WTC11 (cell line): Measurements from ENCODE around the gene DEPDC4. TPM values are rescaled to one million over a fixed set of nuclear protein-coding genes. Genes with fewer than 3 reads are reported as not detected.

Experiments
- ATAC-seq: fragments of 200-7000 bp; cut with Tn5 transposase; 2 replicates; pipeline ENCODE4 v1.10.0; 2021; ENCODE audit warnings: mild to moderate bottlenecking, moderate library complexity
- CTCF ChIA-PET: fragments of 300-600 bp; sonication (Branson Sonifier 250); formaldehyde crosslinking; loops from one replicate; lab custom pipeline; 2021; ENCODE audit warnings: antibody characterized with exemption; lab: Charles Lee
- POLR2A ChIA-PET: fragments of 350-600 bp; sonication (Branson Sonifier 250); formaldehyde crosslinking; loops from one replicate; lab custom pipeline; 2021; ENCODE audit warnings: antibody characterized with exemption; lab: Charles Lee
- DNase-seq: peaks from one replicate; pipeline ENCODE4 v3.0.0; 2021; ENCODE audit warnings: low spot score
- H3K27ac Mint-ChIP-seq: 2 replicates; pipeline ENCODE4 v1.8.0; 2021; ENCODE audit warnings: mixed read lengths
- H3K27me3 Mint-ChIP-seq: 2 replicates; pipeline ENCODE4 v1.8.0; 2021; ENCODE audit warnings: low read depth, mild to moderate bottlenecking, moderate library complexity, mixed read lengths
- H3K36me3 Mint-ChIP-seq: 2 replicates; pipeline ENCODE4 v1.8.0; 2021; ENCODE audit warnings: mixed read lengths
- H3K4me1 Mint-ChIP-seq: 2 replicates; pipeline ENCODE4 v1.8.0; 2022; ENCODE audit warnings: mixed read lengths
- H3K4me3 Mint-ChIP-seq: 2 replicates; pipeline ENCODE4 v1.8.0; 2021; ENCODE audit warnings: mild to moderate bottlenecking, moderate library complexity, mixed read lengths
- H3K9me3 Mint-ChIP-seq: 2 replicates; pipeline ENCODE4 v1.8.0; 2021; ENCODE audit warnings: mixed read lengths
- CBFB ChIP-seq: sonication (generic); formaldehyde crosslinking; IDR thresholded peaks from 2 replicates; pipeline ENCODE4 v1.8.1; 2022; ENCODE audit warnings: mild to moderate bottlenecking, low read depth, missing genetic modification reagents
- CREM ChIP-seq: sonication (generic); formaldehyde crosslinking; IDR thresholded peaks from 2 replicates; pipeline ENCODE4 v1.8.1; 2022; ENCODE audit warnings: mild to moderate bottlenecking, missing genetic modification reagents, moderate library complexity
- E2F1 ChIP-seq: sonication (generic); formaldehyde crosslinking; IDR thresholded peaks from 2 replicates; pipeline ENCODE4 v1.8.0; 2022; ENCODE audit warnings: mild to moderate bottlenecking, missing genetic modification reagents
- FOXJ3 ChIP-seq: sonication (generic); formaldehyde crosslinking; IDR thresholded peaks from 2 replicates; pipeline ENCODE4 v1.9.0; 2021; ENCODE audit warnings: missing genetic modification reagents, mild to moderate bottlenecking, borderline replicate concordance
- FOXK1 ChIP-seq: sonication (generic); formaldehyde crosslinking; IDR thresholded peaks from 2 replicates; pipeline ENCODE4 v1.8.0; 2022; ENCODE audit warnings: mild to moderate bottlenecking, moderate library complexity, missing genetic modification reagents
- GRHL2 ChIP-seq: fragments of 250-450 bp; sonication (Bioruptor Pico); IDR thresholded peaks from 2 replicates; pipeline ENCODE4 v1.8.0; 2022; ENCODE audit warnings: mild to moderate bottlenecking, moderate library complexity; ENCODE audit not compliant: insufficient replicate concordance, severe bottlenecking
- GTF2I ChIP-seq: fragments of 250-450 bp; sonication (Bioruptor Pico); conservative IDR thresholded peaks from 2 replicates; pipeline ENCODE4 v1.4.0; 2021; ENCODE audit warnings: mild to moderate bottlenecking
- HMGA2 ChIP-seq: fragments of 250-450 bp; sonication (Bioruptor Pico); IDR thresholded peaks from 2 replicates; pipeline ENCODE4 v1.4.0; 2021; ENCODE audit warnings: mild to moderate bottlenecking, moderate library complexity
- KAT7 ChIP-seq: sonication (generic); formaldehyde crosslinking; IDR thresholded peaks from 2 replicates; pipeline ENCODE4 v1.8.1; 2023; ENCODE audit warnings: missing genetic modification reagents, mild to moderate bottlenecking, borderline replicate concordance
- MXD4 ChIP-seq: fragments of 250-450 bp; sonication (Bioruptor Pico); IDR thresholded peaks from 2 replicates; pipeline ENCODE4 v1.8.0; 2021; ENCODE audit warnings: mild to moderate bottlenecking, moderate library complexity, borderline replicate concordance
- NR2C2 ChIP-seq: sonication (generic); formaldehyde crosslinking; IDR thresholded peaks from 2 replicates; pipeline ENCODE4 v1.8.0; 2022; ENCODE audit warnings: mild to moderate bottlenecking, missing genetic modification reagents
- NR3C1 ChIP-seq: sonication (generic); formaldehyde crosslinking; conservative IDR thresholded peaks from 2 replicates; pipeline ENCODE4 v1.8.1; 2023; ENCODE audit warnings: low read depth, mild to moderate bottlenecking, missing genetic modification reagents
- PRRX2 ChIP-seq: fragments of 250-450 bp; sonication (Bioruptor Pico); IDR thresholded peaks from 2 replicates; pipeline ENCODE4 v1.8.0; 2021; ENCODE audit warnings: mild to moderate bottlenecking
- SMAD3 ChIP-seq: sonication (generic); formaldehyde crosslinking; IDR thresholded peaks from 2 replicates; pipeline ENCODE4 v1.8.0; 2022; ENCODE audit warnings: missing genetic modification reagents, mild to moderate bottlenecking, borderline replicate concordance
- SMAD4 ChIP-seq: sonication (generic); formaldehyde crosslinking; IDR thresholded peaks from 2 replicates; pipeline ENCODE4 v1.8.0; 2022; ENCODE audit warnings: mild to moderate bottlenecking, missing genetic modification reagents
- TEAD1 ChIP-seq: sonication (generic); formaldehyde crosslinking; IDR thresholded peaks from 2 replicates; pipeline ENCODE4 v1.8.0; 2022; ENCODE audit warnings: mild to moderate bottlenecking, missing genetic modification reagents
- ZMAT4 ChIP-seq: fragments of 250-450 bp; sonication (Bioruptor Pico); IDR thresholded peaks from 2 replicates; pipeline ENCODE4 v1.9.0; 2021; ENCODE audit warnings: mild to moderate bottlenecking
- ZNF423 ChIP-seq: fragments of 250-450 bp; sonication (Bioruptor Pico); IDR thresholded peaks from 2 replicates; pipeline ENCODE4 v2.1.2; 2022; ENCODE audit warnings: mild to moderate bottlenecking, moderate library complexity
- ZNF512 ChIP-seq: sonication (generic); formaldehyde crosslinking; IDR thresholded peaks from 2 replicates; pipeline ENCODE4 v1.8.1; 2022; ENCODE audit warnings: missing genetic modification reagents, borderline replicate concordance
- ZNF532 ChIP-seq: fragments of 250-450 bp; sonication (Bioruptor Pico); IDR thresholded peaks from 2 replicates; pipeline ENCODE4 v1.9.0; 2021; ENCODE audit warnings: mild to moderate bottlenecking, borderline replicate concordance
- total RNA-seq: library from RNA; stranded (reverse); gene quantifications from 3 replicates; pipeline ENCODE4 v1.2.3, GENCODE V29; 2021
- TF ChIP-seq, protein P1 (sequence below): sonication (generic); formaldehyde crosslinking; IDR thresholded peaks from 2 replicates; pipeline ENCODE4 v1.8.0; 2022; ENCODE audit warnings: mild to moderate bottlenecking, missing genetic modification reagents
- TF ChIP-seq, protein P2 (sequence below): sonication (generic); formaldehyde crosslinking; IDR thresholded peaks from 2 replicates; pipeline ENCODE4 v1.8.1; 2022; ENCODE audit warnings: low read depth, mild to moderate bottlenecking, moderate library complexity, missing genetic modification reagents, borderline replicate concordance

DEPDC4 gene
- total RNA-seq, 1 experiment from 2014 or later, result 5.5 TPM

DNA sequence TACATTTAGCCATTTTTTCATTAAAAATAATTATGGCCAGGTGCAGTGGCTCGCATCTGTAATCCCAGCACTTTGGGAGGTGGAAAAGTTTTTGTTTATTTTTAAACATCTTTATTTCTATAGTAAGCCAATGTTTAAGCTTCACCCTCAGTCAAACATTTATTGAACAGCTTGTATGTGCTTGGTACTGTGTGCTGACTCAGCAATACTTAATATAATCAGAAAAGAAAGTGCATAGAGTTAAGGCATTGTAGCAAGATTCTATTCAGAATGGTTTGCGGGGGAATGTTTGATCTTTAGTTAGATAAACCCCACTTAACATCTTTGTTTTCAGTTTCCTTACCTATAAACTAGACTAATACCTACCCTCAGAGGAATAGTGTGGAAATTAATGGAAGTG lies 55.2 kb downstream of the DEPDC4 start:
- no peak for DNase-seq
- POLR2A ChIA-PET, result no interaction called here
- TF ChIP-seq GTF2I, result no peak
- TF ChIP-seq ZNF423 (CRISPR knock-in tag), result no peak
- TF ChIP-seq, protein P1, sequence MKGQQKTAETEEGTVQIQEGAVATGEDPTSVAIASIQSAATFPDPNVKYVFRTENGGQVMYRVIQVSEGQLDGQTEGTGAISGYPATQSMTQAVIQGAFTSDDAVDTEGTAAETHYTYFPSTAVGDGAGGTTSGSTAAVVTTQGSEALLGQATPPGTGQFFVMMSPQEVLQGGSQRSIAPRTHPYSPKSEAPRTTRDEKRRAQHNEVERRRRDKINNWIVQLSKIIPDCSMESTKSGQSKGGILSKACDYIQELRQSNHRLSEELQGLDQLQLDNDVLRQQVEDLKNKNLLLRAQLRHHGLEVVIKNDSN (CRISPR knock-in tag), result no peak
- no peak for TF ChIP-seq TEAD1 (CRISPR knock-in tag)
- no peak for TF ChIP-seq FOXJ3
- TF ChIP-seq GRHL2, result no peak
- TF ChIP-seq NR2C2 (CRISPR knock-in tag), result no peak
- TF ChIP-seq ZMAT4, result no peak
- no peak for TF ChIP-seq FOXK1
- no peak for TF ChIP-seq CBFB
- no peak for TF ChIP-seq CREM (CRISPR knock-in tag)
- no peak for TF ChIP-seq SMAD3 (CRISPR knock-in tag)
- TF ChIP-seq ZNF512 (CRISPR knock-in tag), result no peak
- TF ChIP-seq HMGA2 (CRISPR knock-in tag), result no peak
- no peak for TF ChIP-seq MXD4 (CRISPR knock-in tag)
- TF ChIP-seq, protein P2, sequence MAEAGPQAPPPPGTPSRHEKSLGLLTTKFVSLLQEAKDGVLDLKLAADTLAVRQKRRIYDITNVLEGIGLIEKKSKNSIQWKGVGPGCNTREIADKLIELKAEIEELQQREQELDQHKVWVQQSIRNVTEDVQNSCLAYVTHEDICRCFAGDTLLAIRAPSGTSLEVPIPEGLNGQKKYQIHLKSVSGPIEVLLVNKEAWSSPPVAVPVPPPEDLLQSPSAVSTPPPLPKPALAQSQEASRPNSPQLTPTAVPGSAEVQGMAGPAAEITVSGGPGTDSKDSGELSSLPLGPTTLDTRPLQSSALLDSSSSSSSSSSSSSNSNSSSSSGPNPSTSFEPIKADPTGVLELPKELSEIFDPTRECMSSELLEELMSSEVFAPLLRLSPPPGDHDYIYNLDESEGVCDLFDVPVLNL (CRISPR knock-in tag), result no peak
- no peak for TF ChIP-seq PRRX2 (CRISPR knock-in tag)
- TF ChIP-seq, all 79 proteins: peak for 0
- Mint-ChIP-seq H3K36me3 (peaks cover 52% of the 10 kb centered on the region), H3K27me3 (no peaks in the 10 kb centered on the region), H3K4me3 (no peak overlapping the region), H3K9me3 (no peaks in the 10 kb centered on the region), H3K4me1 (no peaks in the 10 kb centered on the region), H3K27ac (no peak overlapping the region)
- ATAC-seq, result no peak
- CTCF ChIA-PET, result no interaction called here

GRCh38 chr12:100208834-100209233 lies 58.0 kb downstream of the DEPDC4 start:
- ATAC-seq, result no peak
- no peaks in the 10 kb centered on the region for H3K9me3 Mint-ChIP-seq
- H3K27me3 Mint-ChIP-seq, result no peaks in the 10 kb centered on the region
- ChIA-PET POLR2A (no interaction called here), CTCF (no interaction called here)
- H3K4me1 Mint-ChIP-seq, result no peaks in the 10 kb centered on the region
- H3K36me3 Mint-ChIP-seq, result peaks cover 50% of the 10 kb centered on the region
- no peak overlapping the region for H3K27ac Mint-ChIP-seq
- no peak overlapping the region for H3K4me3 Mint-ChIP-seq
- TF ChIP-seq ZMAT4 (no peak), NR3C1 (CRISPR knock-in tag) (no peak)
- DNase-seq, result no peak

GRCh38 chr12:100207311-100207710 lies 59.6 kb downstream of the DEPDC4 start:
- 0 out of 2 replicates have a peak, but pooled peaks cover 2% of the 10 kb centered on the region for H3K4me1 Mint-ChIP-seq
- H3K36me3 Mint-ChIP-seq, result peaks cover 42% of the 10 kb centered on the region
- ATAC-seq (no peak), DNase-seq (no peak)
- no peak overlapping the region for H3K27ac Mint-ChIP-seq
- no peaks in the 10 kb centered on the region for H3K9me3 Mint-ChIP-seq
- H3K4me3 Mint-ChIP-seq, result no peak overlapping the region
- H3K27me3 Mint-ChIP-seq, result no peaks in the 10 kb centered on the region
- ChIA-PET POLR2A (no interaction called here), CTCF (no interaction called here)
- no peak for TF ChIP-seq E2F1 (CRISPR knock-in tag)
- no peak for TF ChIP-seq SMAD4 (CRISPR knock-in tag)
- no peak for TF ChIP-seq MXD4 (CRISPR knock-in tag)
- TF ChIP-seq ZNF532 (CRISPR knock-in tag), result no peak
- no peak for TF ChIP-seq KAT7 (CRISPR knock-in tag)
- TF ChIP-seq, protein P1 (CRISPR knock-in tag), result no peak
